K562 (cell line): ENCODE results near the gene RPTOR. TPM values are rescaled to one million over a fixed set of nuclear protein-coding genes. Genes with fewer than 3 reads are reported as not detected.

ENCODE experiments used
- ATAC-seq: fragments of 200-7000 bp; cut with Tn5 transposase; 3 replicates; pipeline ENCODE4 v1.9.1; 2020; ENCODE audit warnings: moderate library complexity
- BruUV-seq: library from RNA; stranded (reverse); fragments of 400-500 nt; replicated peaks from 2 replicates; lab custom pipeline; 2021; lab: Mats Ljungman, UMichigan
- CTCF ChIA-PET: fragments of 300-600 bp; formaldehyde crosslinking; extraction: SDS; loops from one replicate; lab custom pipeline; 2021; ENCODE audit warnings: low intra/inter-chr PET ratio; lab: Yijun Ruan, JAX
- POLR2A ChIA-PET: fragments of 300-600, 350-650 bp; sonication (Branson Sonifier 250); formaldehyde crosslinking; extraction: SDS; loops from one replicate; lab custom pipeline; 2021; ENCODE audit warnings: antibody characterized with exemption, inconsistent platforms; lab: Yijun Ruan, JAX
- DNase-seq, 4 experiments: peaks; one replicate each; pipeline versions ENCODE4 v3.0.0 to v3.0.0-alpha.2; 2011 to 2018; ENCODE audit warnings: low spot score in 3 of 4, mixed read lengths in 3 of 4; ENCODE audit errors: extremely low read depth in 1 of 4
- FAIRE-seq: peaks from 2 replicates; lab custom pipeline; 2011; peaks lifted over from hg19 to GRCh38; lab: Jason Lieb, UNC
- H2AFZ ChIP-seq: 2 replicates; pipeline ENCODE4 v1.6.0; 2011; ENCODE audit warnings: low read depth, low read length, control low read depth, inconsistent platforms
- H3K27ac ChIP-seq: fragments of 200-600 bp; 3 replicates; pipeline ENCODE4 v1.8.0; 2011; ENCODE audit warnings: low read depth, mild to moderate bottlenecking, control low read depth, inconsistent platforms, low read length, moderate library complexity, mixed read lengths; ENCODE audit errors: extremely low read depth
- H3K27me3 ChIP-seq, 2 experiments: fragments of 300-600 bp in 1 of 2; 2 replicates in 1 of 2; 3 replicates in 1 of 2; pipeline versions ENCODE4 v1.6.0 to v1.8.0; 2011; ENCODE audit warnings: inconsistent platforms in 2 of 2, low read length in 2 of 2, mild to moderate bottlenecking in 1 of 2, mixed read lengths in 1 of 2, moderate library complexity in 1 of 2; ENCODE audit not compliant: control insufficient read depth in 2 of 2, insufficient read depth in 2 of 2
- H3K36me3 ChIP-seq: fragments of 300-600 bp; 3 replicates; pipeline ENCODE4 v1.8.0; 2011; ENCODE audit warnings: mild to moderate bottlenecking, low read length, inconsistent platforms; ENCODE audit not compliant: control insufficient read depth, insufficient read depth
- H3K4me1 ChIP-seq, 2 experiments: fragments of 200-600 bp in 1 of 2; replicated peaks in 1 of 2; 2 replicates in 1 of 2; 3 replicates in 1 of 2; pipeline versions ENCODE4 v1.5.1 to v1.8.0; 2011; ENCODE audit warnings: inconsistent platforms in 2 of 2, low read length in 2 of 2, mild to moderate bottlenecking in 1 of 2, mixed read lengths in 1 of 2, moderate library complexity in 1 of 2; ENCODE audit not compliant: control insufficient read depth in 2 of 2, insufficient read depth in 2 of 2
- H3K4me2 ChIP-seq: 2 replicates; pipeline ENCODE4 v1.6.1; 2011; ENCODE audit warnings: low read length, control low read depth, inconsistent platforms, mixed read lengths; ENCODE audit not compliant: insufficient read depth
- H3K4me3 ChIP-seq: fragments of 200-600 bp; sonication (generic), shearing (Covaris generic); 2 replicates; pipeline ENCODE4 v1.5.1; 2016; ENCODE audit warnings: control low read depth, inconsistent platforms
- H3K79me2 ChIP-seq: fragments of 200-600 bp; 3 replicates; pipeline ENCODE4 v1.8.0; 2011; ENCODE audit warnings: low read length, inconsistent platforms; ENCODE audit not compliant: control insufficient read depth, insufficient read depth
- H3K9ac ChIP-seq, 2 experiments: 2 replicates each; pipeline versions ENCODE4 v1.6.0 to v1.6.1; 2011; ENCODE audit warnings: low read depth in 2 of 2, low read length in 2 of 2, control low read depth in 1 of 2, inconsistent platforms in 1 of 2, mild to moderate bottlenecking in 1 of 2, mixed read lengths in 1 of 2; ENCODE audit not compliant: insufficient read depth in 1 of 2
- H3K9me1 ChIP-seq: one replicate; pipeline ENCODE4 v1.6.0; 2011; ENCODE audit warnings: inconsistent platforms, mild to moderate bottlenecking, low read length, moderate library complexity; ENCODE audit not compliant: control insufficient read depth, insufficient read depth
- H3K9me3 ChIP-seq: replicated peaks from 2 replicates; pipeline ENCODE4 v1.5.1; 2011; ENCODE audit warnings: low read depth, low read length, inconsistent platforms; ENCODE audit not compliant: control insufficient read depth, insufficient read depth
- H4K20me1 ChIP-seq: replicated peaks from 2 replicates; pipeline ENCODE4 v1.6.1; 2011; ENCODE audit warnings: low read length, inconsistent platforms, mixed read lengths; ENCODE audit not compliant: control insufficient read depth, insufficient read depth
- BRCA1 ChIP-seq, 2 experiments: fragments of 450-650 bp in 1 of 2; sonication (generic) in 1 of 2; formaldehyde crosslinking in 1 of 2; IDR thresholded peaks; 2 replicates each; pipeline versions ENCODE4 v1.5.0 to v1.6.1; 2017 to 2020; ENCODE audit warnings: mild to moderate bottlenecking in 1 of 2, missing genetic modification reagents in 1 of 2
- CAMTA2 ChIP-seq: fragments of 250-450 bp; sonication (Bioruptor Pico); conservative IDR thresholded peaks from 2 replicates; pipeline ENCODE4 v1.5.1; 2022
- CUX1 ChIP-seq: fragments of 200-800 bp; sonication (Bioruptor generic); IDR thresholded peaks from 2 replicates; pipeline ENCODE4 v1.6.1; 2016; ENCODE audit warnings: missing genetic modification characterization, missing compliant biosample characterization
- HMG20B ChIP-seq: fragments of 250-450 bp; sonication (Bioruptor Pico); IDR thresholded peaks from 2 replicates; pipeline ENCODE4 v1.5.0; 2021; ENCODE audit warnings: mild to moderate bottlenecking
- POLR2G ChIP-seq: fragments of 200-400 bp; formaldehyde crosslinking; IDR thresholded peaks from 2 replicates; pipeline ENCODE4 v1.6.1; 2017; ENCODE audit warnings: low read depth, mild to moderate bottlenecking, antibody characterized with exemption, low read length, moderate library complexity
- RFX7 ChIP-seq: fragments of 250-450 bp; sonication (Bioruptor Pico); IDR thresholded peaks from 2 replicates; pipeline ENCODE4 v1.5.1; 2021; ENCODE audit warnings: mild to moderate bottlenecking
- WGBS: fragments of 100-300 bp; shearing (Covaris generic); methylation state at CpG from one replicate; pipeline ENCODE4 v1.1.6; 2016; ENCODE audit warnings: low coverage, mixed read lengths; ENCODE audit not compliant: insufficient coverage; ENCODE audit errors: missing lambda C conversion rate; 5-methylcytosine and 5-hydroxymethylcytosine counted together
- in situ Hi-C: fragments of 300-500 bp; cut with MboI; formaldehyde crosslinking; loops from 4 replicates; pipeline ENCODE4 v1.15.0; 2018; ENCODE audit warnings: inconsistent platforms, mixed read lengths
- intact Hi-C: fragments of 100-400 bp; cut with micrococcal nuclease; formaldehyde crosslinking; loops from 2 replicates; pipeline ENCODE4 v1.14.2; 2022
- polyA plus RNA-seq, 8 experiments: library from polyadenylated mRNA; depleted of rRNA in 4 of 8; stranded (reverse) in 5 of 8; unstranded in 3 of 8; fragments of >200 nt; fragmentation: Nextera tagmentation in 2 of 8; fragmentation: Illumina TruSeq in 1 of 8; extraction: Ambion mirVana in 2 of 8; extraction: Trizol in 1 of 8; gene quantifications; 2 replicates each; pipeline versions ENCODE4 v1.2.1 to v1.2.3, GENCODE V29; 2011 to 2014; ENCODE audit warnings: inconsistent platforms in 1 of 8, missing spikeins in 1 of 8
- total RNA-seq, 7 experiments: library from RNA; depleted of rRNA in 6 of 7; stranded (reverse); fragments of >200 nt in 6 of 7; fragmentation: Illumina TruSeq in 2 of 7; extraction: Trizol in 2 of 7; gene quantifications; 2 replicates each; pipeline versions ENCODE4 v1.2.1 to v1.2.3, GENCODE V29; 2011 to 2021; ENCODE audit warnings: low replicate concordance in 1 of 7

Gene RPTOR
- total and polyA plus RNA-seq, 9 of the 15 experiments (the other 6 are each of a cell fraction or from before 2014, with no cell fraction given): 0.24 to 54.1 (median 10.2) TPM

GRCh38 chr17:80952291-80952690 lies 407.7 kb downstream of the RPTOR start:
- intact Hi-C loops: no loop called here
- no peak overlapping the region for H3K4me2 ChIP-seq
- H3K4me1 ChIP-seq: peaks cover 0 to 13% of the 10 kb centered on the region in 2 experiments; a peak in 1 of 5 replicates
- no peak overlapping the region for H3K4me3 ChIP-seq
- no peak for FAIRE-seq
- no peaks in the 10 kb centered on the region for H3K9me1 ChIP-seq
- H4K20me1 ChIP-seq: no peaks in the 10 kb centered on the region
- TF ChIP-seq CAMTA2 (CRISPR knock-in tag) (no peak), RFX7 (no peak), POLR2G (peak; percentile 27; the same call in 1 of the 2 replicates), BRCA1 (IDR thresholded peaks at IDR 0.05) (no peak), BRCA1 (CRISPR knock-in tag; IDR thresholded peaks at IDR 0.05) (no peak)
- TF ChIP-seq, all 486 proteins: peak for 1
- ATAC-seq: no peak
- Histone ChIP-seq H3K36me3 (peaks cover 24% of the 10 kb centered on the region; the same call in 1 of the 3 replicates), H3K9me3 (no peaks in the 10 kb centered on the region), H3K79me2 (no peaks in the 10 kb centered on the region), H2AFZ (no peak overlapping the region), H3K9ac (no peak overlapping the region), H3K27me3 (no peaks in the 10 kb centered on the region), H3K27ac (no peak overlapping the region)
- DNase-seq: no peak
- WGBS: 83% methylated on average over 16 of the region's 16 CpGs
- ChIA-PET CTCF (no interaction called here), POLR2A (no interaction called here)
- no TSS peak for BruUV-seq
- in situ Hi-C loops: no loop called here

GRCh38 chr17:80953471-80954315 lies 409.1 kb downstream of the RPTOR start:
- 92% methylated on average over 19 of the region's 22 CpGs for WGBS
- no peak for DNase-seq
- Histone ChIP-seq H3K4me1 (peaks cover 0 to 10% of the 10 kb centered on the region in 2 experiments; a peak in 2 of 5 replicates), H3K27ac (no peak overlapping the region), H3K36me3 (peaks cover 20% of the 10 kb centered on the region; the same call in 1 of the 3 replicates), H3K9ac (no peak overlapping the region), H3K9me1 (no peaks in the 10 kb centered on the region), H3K27me3 (no peaks in the 10 kb centered on the region), H2AFZ (no peak overlapping the region), H3K9me3 (no peaks in the 10 kb centered on the region), H3K4me3 (no peak overlapping the region), H3K79me2 (no peaks in the 10 kb centered on the region), H3K4me2 (no peak overlapping the region), H4K20me1 (no peaks in the 10 kb centered on the region)
- ChIA-PET CTCF (no interaction called here), POLR2A (no interaction called here)
- no TSS peak for BruUV-seq
- no peak for ATAC-seq
- intact Hi-C loops: no loop called here
- TF ChIP-seq POLR2G (peak; percentile 40; the same call in 1 of the 2 replicates), HMG20B (CRISPR knock-in tag) (no peak), CUX1 (CRISPR knock-in tag) (no peak)
- FAIRE-seq: no peak
- in situ Hi-C loops: no loop called here
